DMS114 treated with DMSO at 0.1 percent for 48 hours (cell line): Measurements from ENCODE around the gene LYST.
"Not testable (repeated sequence)": the region's sequence is repeated elsewhere in the genome, so short reads cannot be mapped to it uniquely, and the experiment has no call there.

Source experiments
- DNase-seq: peaks from one replicate; lab custom pipeline; 2025; ENCODE audit not compliant: unreplicated experiment; lab: John Stamatoyannopoulos, UW

The LYST gene

GRCh38 chr1:235866205-235866912, at the start of gene LYST:
LYST (minus strand) TSS chr1:235866906; CDS start chr1:235830417, 36,489 bp downstream.
- no peak for DNase-seq

GRCh38 chr1:235915489-235915888, 48.8 kb upstream of the LYST start:
- not testable (repeated sequence) for DNase-seq

- no peak for DNase-seq
Observed at GRCh38 chr1:235913311-235913710, 46.6 kb upstream of the LYST start.

- DNase-seq, result no peak
Observed at GRCh38 chr1:235911876-235912275, 45.2 kb upstream of the LYST start.

GRCh38 chr1:235911300-235911662, 44.6 kb upstream of the LYST start:
- no peak for DNase-seq

- no peak for DNase-seq
Observed at GRCh38 chr1:235910357-235911299, 43.9 kb upstream of the LYST start.

GRCh38 chr1:235908742-235909520, 42.2 kb upstream of the LYST start:
- no peak for DNase-seq

GRCh38 chr1:235907897-235908240, 41.2 kb upstream of the LYST start:
- DNase-seq, result no peak

- DNase-seq, result no peak
Observed at GRCh38 chr1:235907187-235907896, 40.6 kb upstream of the LYST start.

- no peak for DNase-seq
Observed at GRCh38 chr1:235906436-235906835, 39.7 kb upstream of the LYST start.

- not testable (repeated sequence) for DNase-seq
Observed at GRCh38 chr1:235903809-235904208, 37.1 kb upstream of the LYST start.

- DNase-seq, result no peak
Observed at GRCh38 chr1:235902677-235903542, 36.2 kb upstream of the LYST start.

GRCh38 chr1:235901461-235901860, 34.8 kb upstream of the LYST start:
- no peak for DNase-seq

GRCh38 chr1:235898126-235898525, 31.4 kb upstream of the LYST start:
- DNase-seq, result no peak

- no peak for DNase-seq
Observed at GRCh38 chr1:235893840-235894239, 27.1 kb upstream of the LYST start.

GRCh38 chr1:235892734-235893413, 26.2 kb upstream of the LYST start:
- DNase-seq, result no peak

GRCh38 chr1:235892202-235892601, 25.5 kb upstream of the LYST start:
- DNase-seq, result no peak

GRCh38 chr1:235888119-235888643, 21.5 kb upstream of the LYST start:
- no peak for DNase-seq

GRCh38 chr1:235887676-235888075, 21.0 kb upstream of the LYST start:
- no peak for DNase-seq
